SK-N-SH treated with all-trans-retinoic acid at 6 μM for 48 hours (cell line): ENCODE measurements around the gene KIAA0513.

Experiments
- ATAC-seq: fragments of 200-7000 bp; cut with Tn5 transposase; 3 replicates; pipeline ENCODE4 v1.9.1; 2020; ENCODE audit warnings: mild to moderate bottlenecking, moderate library complexity
- ARNTL ChIP-seq: fragments of 450-650 bp; formaldehyde crosslinking; IDR thresholded peaks from 2 replicates; pipeline ENCODE4 v1.5.0; 2020; ENCODE audit warnings: low read depth, mild to moderate bottlenecking, moderate library complexity, borderline replicate concordance
- CREB5 ChIP-seq: fragments of 250-450 bp; sonication (Bioruptor Pico); IDR thresholded peaks from 2 replicates; pipeline ENCODE4 v1.5.1; 2020; ENCODE audit warnings: low read depth, mild to moderate bottlenecking, moderate library complexity
- CSDC2 ChIP-seq: fragments of 250-450 bp; sonication (Bioruptor Pico); IDR thresholded peaks from 2 replicates; pipeline ENCODE4 v1.5.0; 2020; ENCODE audit warnings: mild to moderate bottlenecking, moderate library complexity
- CSRNP3 ChIP-seq: fragments of 250-450 bp; sonication (Bioruptor Pico); IDR thresholded peaks from 2 replicates; pipeline ENCODE4 v1.5.1; 2021; ENCODE audit warnings: mild to moderate bottlenecking, moderate library complexity
- ESRRG ChIP-seq: fragments of 250-450 bp; sonication (Bioruptor Pico); IDR thresholded peaks from 2 replicates; pipeline ENCODE4 v1.6.1; 2021; ENCODE audit warnings: mild to moderate bottlenecking
- ISL1 ChIP-seq: fragments of 250-450 bp; sonication (Bioruptor Pico); IDR thresholded peaks from 2 replicates; pipeline ENCODE4 v2.1.2; 2022; ENCODE audit warnings: mild to moderate bottlenecking, moderate library complexity
- PPARA ChIP-seq: fragments of 250-450 bp; sonication (Bioruptor Pico); IDR thresholded peaks from 2 replicates; pipeline ENCODE4 v1.5.0; 2020; ENCODE audit warnings: mild to moderate bottlenecking, borderline replicate concordance
- RARB ChIP-seq: fragments of 250-450 bp; sonication (Bioruptor Pico); IDR thresholded peaks from 2 replicates; pipeline ENCODE4 v1.8.0; 2021; ENCODE audit warnings: mild to moderate bottlenecking, moderate library complexity
- SNAI2 ChIP-seq: fragments of 250-450 bp; sonication (Bioruptor Pico); IDR thresholded peaks from 2 replicates; pipeline ENCODE4 v1.5.0; 2020; ENCODE audit warnings: mild to moderate bottlenecking, moderate library complexity
- TCF4 ChIP-seq: fragments of 250-450 bp; sonication (Bioruptor Pico); IDR thresholded peaks from 2 replicates; pipeline ENCODE4 v1.8.0; 2021; ENCODE audit warnings: mild to moderate bottlenecking, moderate library complexity, borderline replicate concordance
- TOX ChIP-seq: fragments of 250-450 bp; sonication (Bioruptor Pico); IDR thresholded peaks from 2 replicates; pipeline ENCODE4 v1.8.0; 2021; ENCODE audit warnings: mild to moderate bottlenecking, moderate library complexity, borderline replicate concordance
- ZC3H10 ChIP-seq: fragments of 250-450 bp; sonication (Bioruptor Pico); IDR thresholded peaks from 2 replicates; pipeline ENCODE4 v1.5.1; 2021; ENCODE audit warnings: mild to moderate bottlenecking, moderate library complexity
- ZFP3 ChIP-seq: fragments of 250-450 bp; sonication (Bioruptor Pico); IDR thresholded peaks from 2 replicates; pipeline ENCODE4 v1.5.0; 2020; ENCODE audit warnings: mild to moderate bottlenecking, moderate library complexity
- ZFP30 ChIP-seq: fragments of 450-650 bp; formaldehyde crosslinking; IDR thresholded peaks from 2 replicates; pipeline ENCODE4 v1.5.0; 2022; ENCODE audit warnings: mild to moderate bottlenecking, moderate library complexity
- ZNF565 ChIP-seq: fragments of 450-650 bp; formaldehyde crosslinking; conservative IDR thresholded peaks from 2 replicates; pipeline ENCODE4 v1.5.0; 2020; ENCODE audit warnings: low read depth, mild to moderate bottlenecking, moderate library complexity
- ZNF70 ChIP-seq: fragments of 450-650 bp; formaldehyde crosslinking; IDR thresholded peaks from 2 replicates; pipeline ENCODE4 v1.5.0; 2020; ENCODE audit warnings: mild to moderate bottlenecking, moderate library complexity
- ZNF8 ChIP-seq: fragments of 450-650 bp; formaldehyde crosslinking; IDR thresholded peaks from 2 replicates; pipeline ENCODE4 v1.5.0; 2020; ENCODE audit warnings: mild to moderate bottlenecking, moderate library complexity
- TF ChIP-seq, protein P1 (sequence below): fragments of 250-450 bp; sonication (Bioruptor Pico); IDR thresholded peaks from 2 replicates; pipeline ENCODE4 v1.8.0; 2021; ENCODE audit warnings: low read depth, mild to moderate bottlenecking, moderate library complexity, borderline replicate concordance
- TF ChIP-seq, protein P2 (sequence below): fragments of 250-450 bp; sonication (Bioruptor Pico); IDR thresholded peaks from 2 replicates; pipeline ENCODE4 v1.5.0; 2020; ENCODE audit warnings: mild to moderate bottlenecking, moderate library complexity

The KIAA0513 gene, protein sequence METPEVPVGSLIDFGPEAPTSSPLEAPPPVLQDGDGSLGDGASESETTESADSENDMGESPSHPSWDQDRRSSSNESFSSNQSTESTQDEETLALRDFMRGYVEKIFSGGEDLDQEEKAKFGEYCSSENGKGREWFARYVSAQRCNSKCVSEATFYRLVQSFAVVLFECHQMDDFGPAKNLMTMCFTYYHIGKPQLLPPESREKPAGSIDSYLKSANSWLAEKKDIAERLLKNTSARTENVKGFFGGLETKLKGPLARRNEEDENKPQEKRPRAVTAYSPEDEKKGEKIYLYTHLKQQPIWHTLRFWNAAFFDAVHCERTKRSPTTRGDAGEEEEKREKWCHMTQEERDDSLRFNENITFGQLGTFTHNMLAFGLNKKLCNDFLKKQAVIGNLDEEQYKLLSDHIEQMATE

GRCh38 chr16:85027349-85027957, at the start of gene KIAA0513:
TSS of gene KIAA0513 (plus strand) at chr16:85027795. CDS start at chr16:85067072, 39,277 bp downstream.
- peak; percentile 79 for ATAC-seq
- 0 out of 2 replicates have a peak, but pooled peaks have one; percentile 26 for TF ChIP-seq ZNF8 (CRISPR knock-in tag)
- TF ChIP-seq TCF4 = no peak
- TF ChIP-seq, protein P1, sequence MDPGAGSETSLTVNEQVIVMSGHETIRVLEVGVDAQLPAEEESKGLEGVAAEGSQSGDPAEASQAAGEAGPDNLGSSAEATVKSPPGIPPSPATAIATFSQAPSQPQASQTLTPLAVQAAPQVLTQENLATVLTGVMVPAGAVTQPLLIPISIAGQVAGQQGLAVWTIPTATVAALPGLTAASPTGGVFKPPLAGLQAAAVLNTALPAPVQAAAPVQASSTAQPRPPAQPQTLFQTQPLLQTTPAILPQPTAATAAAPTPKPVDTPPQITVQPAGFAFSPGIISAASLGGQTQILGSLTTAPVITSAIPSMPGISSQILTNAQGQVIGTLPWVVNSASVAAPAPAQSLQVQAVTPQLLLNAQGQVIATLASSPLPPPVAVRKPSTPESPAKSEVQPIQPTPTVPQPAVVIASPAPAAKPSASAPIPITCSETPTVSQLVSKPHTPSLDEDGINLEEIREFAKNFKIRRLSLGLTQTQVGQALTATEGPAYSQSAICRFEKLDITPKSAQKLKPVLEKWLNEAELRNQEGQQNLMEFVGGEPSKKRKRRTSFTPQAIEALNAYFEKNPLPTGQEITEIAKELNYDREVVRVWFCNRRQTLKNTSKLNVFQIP = no peak
- TF ChIP-seq, protein P2, sequence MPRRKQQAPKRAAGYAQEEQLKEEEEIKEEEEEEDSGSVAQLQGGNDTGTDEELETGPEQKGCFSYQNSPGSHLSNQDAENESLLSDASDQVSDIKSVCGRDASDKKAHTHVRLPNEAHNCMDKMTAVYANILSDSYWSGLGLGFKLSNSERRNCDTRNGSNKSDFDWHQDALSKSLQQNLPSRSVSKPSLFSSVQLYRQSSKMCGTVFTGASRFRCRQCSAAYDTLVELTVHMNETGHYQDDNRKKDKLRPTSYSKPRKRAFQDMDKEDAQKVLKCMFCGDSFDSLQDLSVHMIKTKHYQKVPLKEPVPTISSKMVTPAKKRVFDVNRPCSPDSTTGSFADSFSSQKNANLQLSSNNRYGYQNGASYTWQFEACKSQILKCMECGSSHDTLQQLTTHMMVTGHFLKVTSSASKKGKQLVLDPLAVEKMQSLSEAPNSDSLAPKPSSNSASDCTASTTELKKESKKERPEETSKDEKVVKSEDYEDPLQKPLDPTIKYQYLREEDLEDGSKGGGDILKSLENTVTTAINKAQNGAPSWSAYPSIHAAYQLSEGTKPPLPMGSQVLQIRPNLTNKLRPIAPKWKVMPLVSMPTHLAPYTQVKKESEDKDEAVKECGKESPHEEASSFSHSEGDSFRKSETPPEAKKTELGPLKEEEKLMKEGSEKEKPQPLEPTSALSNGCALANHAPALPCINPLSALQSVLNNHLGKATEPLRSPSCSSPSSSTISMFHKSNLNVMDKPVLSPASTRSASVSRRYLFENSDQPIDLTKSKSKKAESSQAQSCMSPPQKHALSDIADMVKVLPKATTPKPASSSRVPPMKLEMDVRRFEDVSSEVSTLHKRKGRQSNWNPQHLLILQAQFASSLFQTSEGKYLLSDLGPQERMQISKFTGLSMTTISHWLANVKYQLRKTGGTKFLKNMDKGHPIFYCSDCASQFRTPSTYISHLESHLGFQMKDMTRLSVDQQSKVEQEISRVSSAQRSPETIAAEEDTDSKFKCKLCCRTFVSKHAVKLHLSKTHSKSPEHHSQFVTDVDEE (CRISPR knock-in tag) = 0 out of 2 replicates have a peak, but pooled peaks have one; percentile 20

GRCh38 chr16:84979516-84979915, 48.1 kb upstream of the KIAA0513 start:
- ATAC-seq = no peak
- TF ChIP-seq ESRRG (CRISPR knock-in tag) (no peak), ZFP3 (no peak), ZC3H10 (CRISPR knock-in tag) (no peak), RARB (CRISPR knock-in tag) (no peak), TCF4 (no peak), CREB5 (no peak), ZNF565 (CRISPR knock-in tag) (no peak), ISL1 (no peak), PPARA (CRISPR knock-in tag) (no peak), ZFP30 (CRISPR knock-in tag) (no peak), ZNF70 (CRISPR knock-in tag) (no peak)
- TF ChIP-seq, protein P1 = no peak

- no peak for ATAC-seq
- TF ChIP-seq CREB5 (no peak), PPARA (CRISPR knock-in tag) (no peak), CSDC2 (CRISPR knock-in tag) (no peak), ZNF565 (CRISPR knock-in tag) (no peak), ZNF8 (CRISPR knock-in tag) (no peak), ARNTL (CRISPR knock-in tag) (no peak), TCF4 (no peak), ZC3H10 (CRISPR knock-in tag) (no peak), ESRRG (CRISPR knock-in tag) (no peak), ISL1 (no peak), SNAI2 (no peak), TOX (no peak), CSRNP3 (CRISPR knock-in tag) (no peak)
- TF ChIP-seq, protein P1 = no peak
- TF ChIP-seq, protein P2 (CRISPR knock-in tag) = no peak
These were observed 45.2 kb upstream of the KIAA0513 start for GRCh38 chr16:84982434-84982833.
